ENCODE results near the gene RELN. TPM values are rescaled to one million over a fixed set of nuclear protein-coding genes. Genes with fewer than 3 reads are reported as not detected.

RELN gene
- polyA plus RNA-seq, 1 donor, result 5.0 TPM

- no peaks in the 10 kb centered on the region for H3K4me1 ChIP-seq (ENCODE audit: control insufficient read depth, insufficient read depth, low read length)
- H3K4me3 ChIP-seq (ENCODE audit: low read length), result no peak overlapping the region
- H3K36me3 ChIP-seq (ENCODE audit: control insufficient read depth, insufficient read depth, low read length), result no peaks in the 10 kb centered on the region
- peaks cover 41% of the 10 kb centered on the region for H3K27me3 ChIP-seq (ENCODE audit: control insufficient read depth, insufficient read depth, low read length)
- no peak overlapping the region for H3K27ac ChIP-seq (ENCODE audit: low read length)
- 86% methylated on average over 1 of the region's 2 CpGs for WGBS (ENCODE audit: insufficient coverage, low lambda C conversion rate)
- H3K9me3 ChIP-seq (ENCODE audit: control insufficient read depth, low read depth, low read length), result peaks cover 3% of the 10 kb centered on the region
- DNase-seq, result no peak
Observed at GRCh38 chr7:103991406-103991805, 1.9 kb upstream of the RELN start.

DNA sequence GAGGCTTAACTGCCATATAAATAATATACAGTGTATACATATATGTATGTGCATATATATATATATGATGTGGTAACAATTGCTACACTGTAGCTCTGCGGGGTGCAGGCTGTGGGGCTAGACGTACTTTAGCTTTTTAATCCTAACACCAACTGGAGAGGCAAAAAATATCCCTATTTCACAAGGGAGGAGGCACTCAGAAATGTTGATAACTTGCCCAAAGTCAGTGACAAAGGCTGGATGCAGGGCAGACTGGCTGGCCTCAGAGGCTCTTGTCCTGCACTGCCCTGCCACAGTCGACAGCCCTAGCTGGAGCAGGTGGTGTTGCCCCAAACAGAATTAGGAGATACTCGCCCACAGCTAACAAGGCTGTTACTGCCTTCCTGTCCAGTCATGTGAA lies 1.5 kb upstream of the RELN start:
- no peak for DNase-seq
- Histone ChIP-seq H3K4me1 (ENCODE audit: control insufficient read depth, insufficient read depth, low read length) (no peaks in the 10 kb centered on the region), H3K9me3 (ENCODE audit: control insufficient read depth, low read depth, low read length) (peaks cover 3% of the 10 kb centered on the region), H3K27me3 (ENCODE audit: control insufficient read depth, insufficient read depth, low read length) (peaks cover 41% of the 10 kb centered on the region), H3K4me3 (ENCODE audit: low read length) (no peak overlapping the region), H3K27ac (ENCODE audit: low read length) (no peak overlapping the region), H3K36me3 (ENCODE audit: control insufficient read depth, insufficient read depth, low read length) (no peaks in the 10 kb centered on the region)
- WGBS (ENCODE audit: insufficient coverage, low lambda C conversion rate), result no CpG with 5 or more reads among the region's 4 CpGs

GRCh38 chr7:103989785-103990767 lies 618 bp upstream of the RELN start:
- WGBS (ENCODE audit: insufficient coverage, low lambda C conversion rate), result no CpG with 5 or more reads among the region's 80 CpGs
- H3K27ac ChIP-seq (ENCODE audit: low read length), result no peak overlapping the region
- H3K27me3 ChIP-seq (ENCODE audit: control insufficient read depth, insufficient read depth, low read length), result peaks cover 48% of the 10 kb centered on the region
- peak in 1 of 2 donors; percentile 22 for DNase-seq
- H3K9me3 ChIP-seq (ENCODE audit: control insufficient read depth, low read depth, low read length), result peaks cover 3% of the 10 kb centered on the region
- peak overlapping the region; percentile 10 for H3K4me3 ChIP-seq (ENCODE audit: low read length)
- no peaks in the 10 kb centered on the region for H3K36me3 ChIP-seq (ENCODE audit: control insufficient read depth, insufficient read depth, low read length)
- H3K4me1 ChIP-seq (ENCODE audit: control insufficient read depth, insufficient read depth, low read length), result no peaks in the 10 kb centered on the region

DNA sequence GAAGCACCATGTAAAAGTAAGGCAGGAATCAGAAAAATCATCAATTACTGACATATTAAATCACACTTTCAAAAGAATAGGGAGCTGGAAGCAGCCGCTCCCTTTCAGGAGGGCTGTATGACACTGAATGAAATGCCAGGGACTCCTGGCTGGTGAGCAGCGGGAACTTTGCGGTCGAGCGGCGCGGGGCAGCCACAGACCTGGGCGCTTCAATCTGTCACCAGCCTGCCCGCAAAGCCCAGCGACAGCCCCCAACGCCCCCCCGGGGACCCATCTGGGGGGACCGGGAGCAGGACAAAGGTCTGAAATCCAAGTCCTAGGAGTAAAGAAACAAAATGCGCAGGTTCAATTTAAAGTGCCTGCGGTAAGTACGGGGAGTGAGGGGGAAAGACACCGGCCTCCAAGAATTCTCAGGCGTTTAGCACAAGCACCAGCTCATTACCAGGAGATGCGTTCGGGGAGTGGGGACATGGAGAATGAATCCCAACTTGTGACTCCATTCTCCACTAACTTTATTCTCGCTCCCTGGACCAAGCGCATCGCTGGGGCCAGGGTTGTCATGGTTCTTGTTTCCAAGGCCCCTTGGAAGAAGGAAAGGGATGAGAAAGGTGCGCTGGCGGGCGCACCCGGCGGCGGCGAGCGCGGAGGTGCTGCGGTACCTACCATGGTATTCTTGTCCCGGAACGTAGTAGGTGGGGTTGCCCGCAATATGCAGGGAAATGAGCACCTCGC lies 824 bp downstream of the RELN start:
- H3K9me3 ChIP-seq (ENCODE audit: control insufficient read depth, low read depth, low read length), result peaks cover 3% of the 10 kb centered on the region
- H3K27ac ChIP-seq (ENCODE audit: low read length), result no peak overlapping the region
- WGBS (ENCODE audit: insufficient coverage, low lambda C conversion rate), result no CpG with 5 or more reads among the region's 37 CpGs
- peaks cover 48% of the 10 kb centered on the region for H3K27me3 ChIP-seq (ENCODE audit: control insufficient read depth, insufficient read depth, low read length)
- H3K36me3 ChIP-seq (ENCODE audit: control insufficient read depth, insufficient read depth, low read length), result no peaks in the 10 kb centered on the region
- DNase-seq, result no peak
- no peaks in the 10 kb centered on the region for H3K4me1 ChIP-seq (ENCODE audit: control insufficient read depth, insufficient read depth, low read length)
- H3K4me3 ChIP-seq (ENCODE audit: low read length), result peak overlapping the region; percentile 11

DNA sequence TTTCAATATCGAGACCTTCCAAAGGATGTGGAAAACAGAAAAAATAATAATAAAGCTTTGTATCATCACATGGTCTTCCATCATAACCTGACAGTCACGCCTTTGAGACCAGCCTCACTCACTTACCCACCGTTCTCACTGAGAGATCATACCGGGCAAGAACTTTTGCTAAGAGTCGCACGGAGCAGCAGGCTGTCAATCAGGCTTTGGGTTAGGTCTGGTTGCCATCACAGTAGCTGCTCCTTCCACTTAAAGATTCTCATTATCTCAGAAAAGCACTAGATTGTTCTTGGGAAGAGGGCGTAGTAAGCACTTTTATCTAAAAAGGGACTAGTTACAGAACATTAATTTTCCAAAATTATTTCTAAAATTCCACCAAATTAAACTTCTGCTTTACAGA lies 2.0 kb downstream of the RELN start:
- WGBS (ENCODE audit: insufficient coverage, low lambda C conversion rate), result 100% methylated on average over 1 of the region's 7 CpGs
- Histone ChIP-seq H3K4me3 (ENCODE audit: low read length) (no peak overlapping the region), H3K36me3 (ENCODE audit: control insufficient read depth, insufficient read depth, low read length) (no peaks in the 10 kb centered on the region), H3K4me1 (ENCODE audit: control insufficient read depth, insufficient read depth, low read length) (no peaks in the 10 kb centered on the region), H3K27ac (ENCODE audit: low read length) (no peak overlapping the region), H3K27me3 (ENCODE audit: control insufficient read depth, insufficient read depth, low read length) (peaks cover 48% of the 10 kb centered on the region), H3K9me3 (ENCODE audit: control insufficient read depth, low read depth, low read length) (peaks cover 3% of the 10 kb centered on the region)
- DNase-seq, result no peak

- 100% methylated on average over 4 of the region's 6 CpGs for WGBS (ENCODE audit: insufficient coverage, low lambda C conversion rate)
- no peaks in the 10 kb centered on the region for H3K36me3 ChIP-seq (ENCODE audit: control insufficient read depth, insufficient read depth, low read length)
- DNase-seq, result no peak
- H3K9me3 ChIP-seq (ENCODE audit: control insufficient read depth, low read depth, low read length), result peaks cover 3% of the 10 kb centered on the region
- H3K27me3 ChIP-seq (ENCODE audit: control insufficient read depth, insufficient read depth, low read length), result peaks cover 34% of the 10 kb centered on the region
- H3K27ac ChIP-seq (ENCODE audit: low read length), result no peak overlapping the region
- no peaks in the 10 kb centered on the region for H3K4me1 ChIP-seq (ENCODE audit: control insufficient read depth, insufficient read depth, low read length)
- no peak overlapping the region for H3K4me3 ChIP-seq (ENCODE audit: low read length)
Observed at GRCh38 chr7:103985565-103986126, 3.8 kb downstream of the RELN start.

DNA sequence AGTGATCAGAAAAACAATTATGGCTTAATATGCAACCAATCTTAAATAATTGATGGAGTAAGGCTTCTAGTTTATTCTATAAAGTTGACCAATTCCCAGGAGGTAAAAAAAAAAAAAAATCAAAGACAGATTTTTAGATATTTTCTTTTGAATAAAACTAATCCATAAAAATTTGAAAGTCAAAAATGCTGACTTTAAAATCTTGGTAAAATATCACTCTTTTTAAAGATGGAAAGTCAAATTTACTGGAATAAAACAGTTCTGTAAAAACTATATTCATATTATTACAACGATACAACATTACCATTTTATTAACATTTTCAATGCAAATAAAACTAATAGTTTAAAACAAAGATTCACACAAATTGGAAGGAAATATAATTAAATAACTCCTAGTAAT lies 5.4 kb downstream of the RELN start:
- Histone ChIP-seq H3K4me3 (ENCODE audit: low read length) (no peak overlapping the region), H3K4me1 (ENCODE audit: control insufficient read depth, insufficient read depth, low read length) (no peaks in the 10 kb centered on the region)
- WGBS (ENCODE audit: insufficient coverage, low lambda C conversion rate), result 100% methylated on average over 1 of the region's 1 CpG

GRCh38 chr7:103983201-103983977 lies 6.1 kb downstream of the RELN start:
- DNase-seq, result no peak
- Histone ChIP-seq H3K4me1 (ENCODE audit: control insufficient read depth, insufficient read depth, low read length) (no peaks in the 10 kb centered on the region), H3K4me3 (ENCODE audit: low read length) (no peak overlapping the region), H3K36me3 (ENCODE audit: control insufficient read depth, insufficient read depth, low read length) (no peaks in the 10 kb centered on the region), H3K27ac (ENCODE audit: low read length) (no peak overlapping the region), H3K9me3 (ENCODE audit: control insufficient read depth, low read depth, low read length) (no peaks in the 10 kb centered on the region), H3K27me3 (ENCODE audit: control insufficient read depth, insufficient read depth, low read length) (peaks cover 14% of the 10 kb centered on the region)
- 71% methylated on average over 4 of the region's 6 CpGs for WGBS (ENCODE audit: insufficient coverage, low lambda C conversion rate)

More for the DNA sequence above, 5.4 kb downstream of the RELN start:
- H3K27ac ChIP-seq (ENCODE audit: low read length), result no peak overlapping the region
- peaks cover 2% of the 10 kb centered on the region for H3K9me3 ChIP-seq (ENCODE audit: control insufficient read depth, low read depth, low read length)
- no peak for DNase-seq
- peaks cover 21% of the 10 kb centered on the region for H3K27me3 ChIP-seq (ENCODE audit: control insufficient read depth, insufficient read depth, low read length)
- H3K36me3 ChIP-seq (ENCODE audit: control insufficient read depth, insufficient read depth, low read length), result no peaks in the 10 kb centered on the region

DNA sequence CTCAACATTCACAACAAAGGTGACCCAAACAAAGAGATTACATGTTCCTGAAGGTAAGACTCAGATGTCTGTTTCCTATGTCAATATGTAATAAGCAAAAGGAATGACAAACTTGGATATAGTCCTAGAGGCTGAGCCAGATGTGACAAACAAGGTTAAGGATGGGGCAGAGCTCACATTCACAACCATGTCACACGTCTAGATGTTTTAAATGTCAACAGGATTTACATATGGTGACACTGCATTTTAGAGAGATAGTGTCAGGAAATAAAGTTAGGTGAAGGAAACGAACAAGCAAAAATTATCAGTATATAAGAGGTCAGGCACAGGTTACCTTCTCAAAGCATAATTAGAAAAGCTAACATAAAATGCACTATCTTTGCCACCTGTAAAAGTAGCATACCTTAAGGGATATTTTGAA lies 8.4 kb downstream of the RELN start:
- no CpG with 5 or more reads among the region's 2 CpGs for WGBS (ENCODE audit: insufficient coverage, low lambda C conversion rate)
- DNase-seq, result no peak
- no peaks in the 10 kb centered on the region for H3K9me3 ChIP-seq (ENCODE audit: control insufficient read depth, low read depth, low read length)
- H3K4me3 ChIP-seq (ENCODE audit: low read length), result no peak overlapping the region
- no peak overlapping the region for H3K27ac ChIP-seq (ENCODE audit: low read length)
- H3K27me3 ChIP-seq (ENCODE audit: control insufficient read depth, insufficient read depth, low read length), result peaks cover 7% of the 10 kb centered on the region
- no peaks in the 10 kb centered on the region for H3K36me3 ChIP-seq (ENCODE audit: control insufficient read depth, insufficient read depth, low read length)
- H3K4me1 ChIP-seq (ENCODE audit: control insufficient read depth, insufficient read depth, low read length), result no peaks in the 10 kb centered on the region
